Breast epithelium (tissue), 4 donors: ENCODE results near the gene PPP1R12B. TPM values are rescaled to one million over a fixed set of nuclear protein-coding genes. Genes with fewer than 3 reads are reported as not detected.
"Not testable (repeated sequence)": the region's sequence is repeated elsewhere in the genome, so short reads cannot be mapped to it uniquely, and the experiment has no call there.

Source experiments
- DNase-seq, 2 donors: peaks; one replicate each; pipeline ENCODE4 v3.0.0-alpha.2; 2019; ENCODE audit warnings: low spot score in 2 of 2
- H3K27ac ChIP-seq, 2 donors: fragments of 200-600 bp; sonication (generic) in 1 of 2; one replicate each; pipeline ENCODE4 v1.5.1; 2016 to 2019; ENCODE audit warnings: mild to moderate bottlenecking in 1 of 2
- H3K27me3 ChIP-seq, 2 donors: fragments of 200-600 bp; sonication (generic) in 1 of 2; one replicate each; pipeline versions ENCODE4 v1.5.1 to v1.6.0; 2017 to 2019; ENCODE audit warnings: control low read depth in 1 of 2, mild to moderate bottlenecking in 1 of 2
- H3K36me3 ChIP-seq: fragments of 200-600 bp; one replicate; pipeline ENCODE4 v1.5.1; 2019
- H3K4me1 ChIP-seq, 2 donors: fragments of 200-600 bp; sonication (generic); one replicate each; pipeline ENCODE4 v1.5.1; 2016 to 2019; ENCODE audit warnings: control low read depth in 1 of 2
- H3K4me3 ChIP-seq, 3 donors: fragments of 200-600 bp; sonication (generic); 1 replicate in 2 of 3; 2 replicates in 1 of 3; pipeline ENCODE4 v1.5.1; 2016 to 2019; ENCODE audit warnings: mild to moderate bottlenecking in 3 of 3, moderate library complexity in 2 of 3
- H3K9me3 ChIP-seq, 2 donors: fragments of 200-600 bp; sonication (generic) in 1 of 2; one replicate each; pipeline ENCODE4 v1.5.1; 2016 to 2019; ENCODE audit warnings: control low read depth in 1 of 2
- POLR2A ChIP-seq: fragments of 450-650 bp; IDR thresholded peaks from one replicate; pipeline ENCODE4 v1.6.1; 2016; ENCODE audit warnings: antibody characterized with exemption, mild to moderate bottlenecking, moderate library complexity
- POLR2AphosphoS5 ChIP-seq, 3 donors: sonication (generic); formaldehyde crosslinking; IDR thresholded peaks; one replicate each; pipeline ENCODE4 v1.6.1; 2017; ENCODE audit warnings: antibody characterized with exemption in 3 of 3
- intact Hi-C: fragments of 100-400 bp; cut with DNase I; formaldehyde crosslinking; loops from one replicate; pipeline ENCODE4 v1.15.1; 2023; ENCODE audit warnings: low total_unique reads
- total RNA-seq, 3 donors: library from RNA; depleted of rRNA; stranded (reverse); fragments of >200 nt; gene quantifications; one replicate each; pipeline ENCODE4 v1.1.0, GENCODE V29; 2016
- TF ChIP-seq, protein P1 (sequence below), 3 donors: fragments of 450-650 bp; IDR thresholded peaks; one replicate each; pipeline ENCODE4 v1.5.1; 2016 to 2017; ENCODE audit warnings: antibody characterized with exemption in 3 of 3, mild to moderate bottlenecking in 3 of 3, moderate library complexity in 3 of 3

Gene PPP1R12B
- total RNA-seq, 3 donors from 2014 or later: 76.4 to 123 (median 90.7) TPM

DNA sequence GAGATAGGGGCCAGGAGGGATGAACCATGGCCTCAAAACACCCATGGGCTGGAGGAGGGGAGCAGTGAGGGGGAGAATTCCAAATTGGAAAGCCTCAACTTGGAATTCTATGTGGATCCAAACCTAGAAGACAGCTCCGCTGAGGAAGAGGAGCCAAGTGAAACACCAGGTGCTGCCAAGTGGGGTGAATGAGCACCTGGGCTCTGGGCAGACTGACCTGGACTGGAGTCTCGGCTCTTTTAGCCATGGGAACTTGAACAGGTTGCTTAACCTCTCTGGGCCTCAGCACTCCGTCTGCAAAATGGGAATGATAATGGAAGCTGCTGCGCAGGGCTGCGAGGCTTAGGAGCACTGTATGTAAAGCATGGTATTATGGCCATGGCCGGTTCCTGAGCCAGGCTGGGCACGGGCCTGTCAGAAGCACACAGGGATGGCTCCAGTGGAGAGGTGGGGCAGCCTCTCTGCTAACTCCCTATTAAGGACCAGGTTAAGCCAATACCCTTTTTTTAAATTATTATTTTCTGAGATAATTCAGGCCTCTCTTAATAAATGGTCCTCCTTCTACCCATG, 280.2 kb downstream of the PPP1R12B start:
- intact Hi-C loops: no loop called here
- H3K4me1 ChIP-seq: no peaks in the 10 kb centered on the region
- no peak for DNase-seq
- TF ChIP-seq, protein P1, sequence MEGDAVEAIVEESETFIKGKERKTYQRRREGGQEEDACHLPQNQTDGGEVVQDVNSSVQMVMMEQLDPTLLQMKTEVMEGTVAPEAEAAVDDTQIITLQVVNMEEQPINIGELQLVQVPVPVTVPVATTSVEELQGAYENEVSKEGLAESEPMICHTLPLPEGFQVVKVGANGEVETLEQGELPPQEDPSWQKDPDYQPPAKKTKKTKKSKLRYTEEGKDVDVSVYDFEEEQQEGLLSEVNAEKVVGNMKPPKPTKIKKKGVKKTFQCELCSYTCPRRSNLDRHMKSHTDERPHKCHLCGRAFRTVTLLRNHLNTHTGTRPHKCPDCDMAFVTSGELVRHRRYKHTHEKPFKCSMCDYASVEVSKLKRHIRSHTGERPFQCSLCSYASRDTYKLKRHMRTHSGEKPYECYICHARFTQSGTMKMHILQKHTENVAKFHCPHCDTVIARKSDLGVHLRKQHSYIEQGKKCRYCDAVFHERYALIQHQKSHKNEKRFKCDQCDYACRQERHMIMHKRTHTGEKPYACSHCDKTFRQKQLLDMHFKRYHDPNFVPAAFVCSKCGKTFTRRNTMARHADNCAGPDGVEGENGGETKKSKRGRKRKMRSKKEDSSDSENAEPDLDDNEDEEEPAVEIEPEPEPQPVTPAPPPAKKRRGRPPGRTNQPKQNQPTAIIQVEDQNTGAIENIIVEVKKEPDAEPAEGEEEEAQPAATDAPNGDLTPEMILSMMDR (IDR thresholded peaks at IDR 0.05): no peak
- TF ChIP-seq POLR2AphosphoS5 (IDR thresholded peaks at IDR 0.05): no peak
- TF ChIP-seq POLR2A: no peak
- no peak overlapping the region for H3K4me3 ChIP-seq
- H3K36me3 ChIP-seq: no peaks in the 10 kb centered on the region
- no peaks in the 10 kb centered on the region for H3K9me3 ChIP-seq
- peaks cover 0 to 7% of the 10 kb centered on the region in 2 donors for H3K27me3 ChIP-seq
- H3K27ac ChIP-seq: no peak overlapping the region

DNA sequence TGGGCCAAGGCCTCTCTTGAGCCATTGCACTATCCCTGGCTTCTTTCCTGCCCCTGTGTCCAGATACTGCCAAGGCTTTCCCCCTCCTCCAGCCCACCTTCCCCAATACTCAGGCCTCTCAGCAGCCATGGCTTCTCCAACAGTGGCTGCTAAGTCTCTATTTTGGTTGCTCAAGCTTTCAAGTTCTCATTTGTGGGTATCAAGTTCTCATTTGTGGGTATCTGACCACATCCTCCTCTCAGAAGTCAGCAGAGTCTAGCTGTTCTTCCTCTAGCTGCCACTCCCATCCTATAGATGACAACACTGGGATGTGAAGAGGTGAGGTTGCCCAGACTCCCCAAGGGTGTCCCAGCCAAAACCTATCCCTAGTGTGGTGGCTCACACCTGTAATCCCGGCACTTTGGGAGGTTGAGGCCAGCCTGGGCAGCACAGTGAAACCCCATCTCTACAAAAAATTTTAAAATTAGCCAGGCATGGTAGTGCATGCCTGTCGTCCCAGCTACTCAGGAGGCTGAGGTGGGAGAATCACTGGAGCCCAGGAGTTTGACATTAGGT, 280.8 kb downstream of the PPP1R12B start:
- H3K9me3 ChIP-seq, H3K27ac ChIP-seq, intact Hi-C loops, H3K4me1 ChIP-seq, H3K27me3 ChIP-seq, H3K4me3 ChIP-seq, H3K36me3 ChIP-seq, DNase-seq: not testable (repeated sequence)

DNA sequence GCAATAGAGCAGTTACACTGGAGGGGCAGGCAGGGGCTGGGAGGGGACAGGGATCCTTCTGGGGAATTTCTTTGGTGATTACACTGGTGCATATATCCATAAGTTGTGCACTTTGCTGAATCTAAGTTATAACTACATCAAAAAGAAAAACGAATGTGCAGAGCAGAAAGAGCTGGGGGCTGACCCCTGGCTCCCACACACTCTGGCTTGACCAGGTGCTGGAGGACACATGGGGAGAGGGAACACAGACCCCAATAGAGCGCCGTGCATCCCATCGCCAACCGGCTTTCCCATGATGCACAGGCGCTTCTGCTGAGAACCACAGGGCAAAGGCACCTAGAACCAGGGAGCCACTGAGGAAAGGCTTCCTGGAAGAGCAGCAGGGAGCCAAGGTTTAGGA, 281.6 kb downstream of the PPP1R12B start:
- H3K4me3 ChIP-seq, DNase-seq, H3K36me3 ChIP-seq, intact Hi-C loops, H3K27me3 ChIP-seq, H3K4me1 ChIP-seq, H3K27ac ChIP-seq, H3K9me3 ChIP-seq: not testable (repeated sequence)

DNA sequence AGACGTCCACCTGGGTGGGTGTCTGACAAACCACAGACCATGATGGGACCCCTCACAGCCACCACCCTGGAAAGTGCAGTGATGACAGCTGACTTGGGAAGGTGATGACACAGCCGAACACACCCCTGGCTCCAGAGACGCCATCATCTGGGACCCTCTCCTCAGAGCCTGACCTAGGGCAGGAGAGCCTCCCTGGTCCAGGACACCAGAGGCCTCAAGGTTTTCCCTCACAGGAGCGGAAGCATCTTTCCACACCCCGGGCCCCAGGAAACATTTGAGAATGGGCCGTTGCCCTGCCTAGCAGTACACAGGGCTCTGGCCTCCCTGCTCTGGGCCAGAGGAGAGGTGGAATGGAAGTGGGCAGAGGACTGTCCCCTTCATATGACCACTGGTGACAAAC, 282.0 kb downstream of the PPP1R12B start:
- intact Hi-C loops: no loop called here
- H3K36me3 ChIP-seq: no peaks in the 10 kb centered on the region
- TF ChIP-seq POLR2AphosphoS5 (IDR thresholded peaks at IDR 0.05) (no peak), POLR2A (no peak)
- TF ChIP-seq, protein P1 (IDR thresholded peaks at IDR 0.05): no peak

DNA sequence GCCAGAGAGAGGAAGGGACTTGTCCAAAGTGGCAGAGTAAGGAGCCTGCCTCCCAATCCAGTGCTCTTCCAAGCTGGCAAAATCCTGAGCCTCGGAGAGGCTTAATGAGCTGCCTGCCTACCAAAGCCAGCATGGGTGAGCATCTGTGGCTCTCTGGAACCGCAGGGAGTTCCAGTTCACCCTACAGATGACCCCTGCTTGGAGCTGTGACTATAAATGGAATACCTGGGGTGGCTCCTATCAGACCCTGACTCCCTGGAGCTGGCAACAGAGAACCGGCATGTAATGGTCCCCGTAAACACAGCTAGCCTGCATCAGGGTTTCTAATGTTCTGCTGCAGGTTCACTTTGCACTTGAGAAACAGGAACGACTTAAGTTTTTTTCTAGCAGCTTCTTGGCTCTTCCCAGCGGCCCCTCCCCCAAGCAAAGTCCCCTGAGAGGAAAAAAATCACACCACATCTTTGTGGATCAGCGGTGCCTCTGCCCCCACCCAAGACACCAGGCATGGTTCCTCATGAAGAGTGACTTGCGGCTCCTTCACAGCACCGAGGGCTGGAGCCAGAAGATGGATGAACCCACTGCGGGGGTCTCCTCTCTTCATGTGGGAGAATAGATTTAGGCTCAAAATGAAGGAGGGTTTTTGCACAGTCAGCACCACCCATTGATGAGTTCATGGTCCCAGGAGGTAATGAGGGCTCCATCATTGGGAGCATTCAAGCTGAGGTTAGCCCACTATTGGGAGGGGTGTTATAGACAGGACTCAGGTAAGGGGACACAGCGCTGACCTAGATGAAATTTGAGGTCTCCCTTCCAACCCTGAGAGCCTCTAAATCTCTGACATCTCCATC, 282.8 kb downstream of the PPP1R12B start:
- no peaks in the 10 kb centered on the region for H3K4me1 ChIP-seq
- H3K9me3 ChIP-seq: no peaks in the 10 kb centered on the region
- DNase-seq: no peak
- H3K4me3 ChIP-seq: no peak overlapping the region
- no peak for TF ChIP-seq POLR2AphosphoS5 (IDR thresholded peaks at IDR 0.05)
- no peak for TF ChIP-seq POLR2A
- TF ChIP-seq, protein P1 (IDR thresholded peaks at IDR 0.05): no peak
- peaks cover 0 to 7% of the 10 kb centered on the region in 2 donors for H3K27me3 ChIP-seq
- no peaks in the 10 kb centered on the region for H3K36me3 ChIP-seq
- intact Hi-C loops: no loop called here
- H3K27ac ChIP-seq: no peak overlapping the region

More for the DNA sequence above, 282.0 kb downstream of the PPP1R12B start:
- DNase-seq: no peak
- Histone ChIP-seq H3K4me1 (no peaks in the 10 kb centered on the region), H3K27me3 (peaks cover 0 to 7% of the 10 kb centered on the region in 2 donors), H3K4me3 (no peak overlapping the region), H3K27ac (no peak overlapping the region), H3K9me3 (no peaks in the 10 kb centered on the region)

DNA sequence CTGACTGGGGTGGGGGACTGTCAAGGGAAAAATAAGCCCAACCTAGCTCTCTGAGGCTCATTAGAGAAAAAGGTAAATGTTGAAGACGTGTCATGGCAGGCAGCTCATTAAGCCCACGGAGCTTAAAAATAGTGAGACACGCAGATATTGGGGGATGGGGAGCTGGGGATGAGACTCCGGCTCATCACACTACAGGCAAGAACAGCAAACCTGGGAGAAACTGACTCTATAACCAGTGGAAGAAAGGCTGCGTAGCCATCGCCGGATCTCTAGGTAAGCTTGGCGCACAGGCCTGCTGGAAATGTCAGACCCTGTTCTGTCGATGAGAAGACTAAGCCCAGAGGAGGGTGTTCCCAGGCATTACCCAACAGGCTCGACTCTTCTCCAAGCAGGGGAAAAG, 283.7 kb downstream of the PPP1R12B start:
- Histone ChIP-seq H3K4me3 (no peak overlapping the region), H3K27me3 (peaks cover 0 to 7% of the 10 kb centered on the region in 2 donors), H3K36me3 (no peaks in the 10 kb centered on the region), H3K9me3 (no peaks in the 10 kb centered on the region), H3K4me1 (no peaks in the 10 kb centered on the region), H3K27ac (no peak overlapping the region)
- DNase-seq: no peak
- intact Hi-C loops: loop anchor here (2.0 kb wide), 1 partner anchor 63 kb away; no protein-coding TSS in a partner anchor
- no peak for TF ChIP-seq POLR2A
- TF ChIP-seq, protein P1 (IDR thresholded peaks at IDR 0.05): no peak
- TF ChIP-seq POLR2AphosphoS5 (IDR thresholded peaks at IDR 0.05): no peak

DNA sequence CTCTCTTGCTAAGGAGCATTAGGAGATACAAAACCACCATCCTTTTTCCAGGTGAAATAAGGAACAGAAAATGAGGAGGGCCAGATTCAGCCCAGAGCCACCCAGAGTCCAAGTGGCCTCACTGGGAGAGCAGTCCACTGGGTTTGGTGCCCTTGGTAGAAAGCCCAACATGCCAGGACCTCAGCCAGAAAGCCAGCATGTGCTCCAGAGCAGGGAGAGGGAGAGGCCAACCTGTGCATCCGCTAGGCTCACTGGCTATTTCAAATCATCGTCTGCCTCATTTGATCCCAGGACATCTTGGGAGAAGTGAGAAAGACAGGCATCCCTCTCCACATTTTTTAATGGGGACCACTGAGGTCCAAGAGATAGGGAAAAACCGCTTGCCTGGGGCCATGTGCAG, 287.7 kb downstream of the PPP1R12B start:
- H3K9me3 ChIP-seq, DNase-seq, H3K36me3 ChIP-seq, H3K27ac ChIP-seq, H3K27me3 ChIP-seq, H3K4me3 ChIP-seq, H3K4me1 ChIP-seq, intact Hi-C loops: not testable (repeated sequence)

DNA sequence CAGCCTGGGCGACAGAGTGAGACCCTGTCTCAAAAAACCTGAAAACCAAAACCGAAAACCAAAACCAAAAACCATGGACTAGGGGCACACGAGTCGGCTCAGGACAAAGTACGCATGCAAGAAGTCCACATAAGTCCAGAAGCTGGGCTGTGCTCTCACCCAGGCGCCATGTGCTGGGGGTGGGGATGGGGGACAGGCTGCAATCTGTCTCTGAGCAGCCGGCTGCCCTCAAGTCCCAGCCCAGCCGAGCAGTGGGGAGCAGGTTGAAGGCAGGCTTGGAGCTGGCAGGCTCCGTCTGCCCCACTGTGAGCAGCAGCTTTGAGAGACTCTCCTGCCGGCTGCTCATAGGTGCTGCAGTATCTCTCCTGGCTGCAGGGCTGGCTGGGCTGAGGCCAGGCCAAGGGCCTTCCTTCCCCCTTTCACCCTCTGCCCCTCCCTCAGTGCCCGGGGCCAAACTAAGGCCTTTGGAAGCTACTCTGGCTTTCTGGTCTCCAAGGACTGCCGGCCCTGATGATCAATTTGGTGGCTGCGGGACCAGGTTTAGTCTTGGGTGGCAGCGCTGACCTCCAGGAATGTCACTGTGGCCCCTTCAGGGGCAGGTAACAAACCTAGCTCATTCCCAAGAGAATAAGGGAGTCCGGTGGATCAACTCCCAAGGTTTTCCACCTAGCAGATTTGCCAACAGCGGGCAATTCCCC, 289.0 kb downstream of the PPP1R12B start:
- intact Hi-C loops, H3K9me3 ChIP-seq, H3K4me3 ChIP-seq, H3K27ac ChIP-seq, H3K27me3 ChIP-seq, H3K36me3 ChIP-seq, H3K4me1 ChIP-seq, DNase-seq: not testable (repeated sequence)
